Trophoblast cell (in vitro differentiated cells and primary cell): Measurements from ENCODE around the gene GASK1A.

Source experiments
- DNase-seq, 2 donors: peaks; one replicate each; pipeline ENCODE4 v3.0.0-alpha.2; 2016
- H2AFZ ChIP-seq: 2 replicates; pipeline ENCODE4 v1.6.1; 2013; ENCODE audit warnings: low read length, moderate library complexity, mild to moderate bottlenecking; ENCODE audit not compliant: insufficient read depth, poor library complexity
- H2AK5ac ChIP-seq: 2 replicates; pipeline ENCODE4 v1.6.1; 2013; ENCODE audit warnings: mild to moderate bottlenecking, low read length
- H2BK120ac ChIP-seq: 2 replicates; pipeline ENCODE4 v1.6.1; 2013; ENCODE audit warnings: low read length, mild to moderate bottlenecking, moderate library complexity; ENCODE audit not compliant: insufficient read depth, poor library complexity
- H2BK12ac ChIP-seq: 2 replicates; pipeline ENCODE4 v1.6.1; 2013; ENCODE audit warnings: mild to moderate bottlenecking, low read length, moderate library complexity
- H2BK5ac ChIP-seq: 2 replicates; pipeline ENCODE4 v1.6.1; 2013; ENCODE audit warnings: low read length, low read depth, moderate library complexity, mild to moderate bottlenecking; ENCODE audit not compliant: poor library complexity
- H3K14ac ChIP-seq: 2 replicates; pipeline ENCODE4 v1.6.1; 2013; ENCODE audit warnings: mild to moderate bottlenecking, low read length
- H3K18ac ChIP-seq: 2 replicates; pipeline ENCODE4 v1.6.1; 2013; ENCODE audit warnings: mild to moderate bottlenecking, low read length
- H3K23ac ChIP-seq: 2 replicates; pipeline ENCODE4 v1.6.1; 2013; ENCODE audit warnings: low read length
- H3K27ac ChIP-seq: 2 replicates; pipeline ENCODE4 v1.5.1; 2013; ENCODE audit warnings: low read depth, mild to moderate bottlenecking, inconsistent platforms, low read length, moderate library complexity
- H3K27me3 ChIP-seq: 2 replicates; pipeline ENCODE4 v1.6.1; 2013; ENCODE audit warnings: inconsistent platforms, mild to moderate bottlenecking, low read length, moderate library complexity; ENCODE audit not compliant: insufficient read depth
- H3K36me3 ChIP-seq, 2 experiments: 1 replicate in 1 of 2; 2 replicates in 1 of 2; pipeline ENCODE4 v1.6.1; 2013; ENCODE audit warnings: low read length in 2 of 2, mild to moderate bottlenecking in 2 of 2, moderate library complexity in 1 of 2; ENCODE audit not compliant: insufficient read depth in 2 of 2, control insufficient read depth in 1 of 2
- H3K4ac ChIP-seq: 2 replicates; pipeline ENCODE4 v1.6.1; 2013; ENCODE audit warnings: low read depth, mild to moderate bottlenecking, low read length, moderate library complexity
- H3K4me1 ChIP-seq, 2 experiments: 1 replicate in 1 of 2; 2 replicates in 1 of 2; pipeline ENCODE4 v1.6.1; 2013; ENCODE audit warnings: low read length in 2 of 2, mild to moderate bottlenecking in 2 of 2, moderate library complexity in 1 of 2; ENCODE audit not compliant: insufficient read depth in 2 of 2, control insufficient read depth in 1 of 2
- H3K4me2 ChIP-seq: 2 replicates; pipeline ENCODE4 v1.6.1; 2013; ENCODE audit warnings: inconsistent platforms, mild to moderate bottlenecking, low read length, moderate library complexity
- H3K4me3 ChIP-seq: 2 replicates; pipeline ENCODE4 v1.5.1; 2013; ENCODE audit warnings: mild to moderate bottlenecking, low read depth, low read length, inconsistent platforms
- H3K79me1 ChIP-seq: one replicate; pipeline ENCODE4 v1.6.1; 2013; ENCODE audit warnings: low read length
- H3K79me2 ChIP-seq: 2 replicates; pipeline ENCODE4 v1.6.1; 2013; ENCODE audit warnings: low read length, mild to moderate bottlenecking; ENCODE audit not compliant: control insufficient read depth, insufficient read depth, poor library complexity
- H3K9ac ChIP-seq: 2 replicates; pipeline ENCODE4 v1.6.1; 2013; ENCODE audit warnings: mild to moderate bottlenecking, low read length
- H3K9me3 ChIP-seq: 2 replicates; pipeline ENCODE4 v1.6.1; 2013; ENCODE audit warnings: low read depth, mild to moderate bottlenecking, control low read depth, inconsistent platforms, low read length; ENCODE audit not compliant: insufficient read depth
- H4K12ac ChIP-seq: 2 replicates; pipeline ENCODE4 v1.6.1; 2013; ENCODE audit warnings: low read depth, mild to moderate bottlenecking, low read length, moderate library complexity
- H4K8ac ChIP-seq: 2 replicates; pipeline ENCODE4 v1.6.1; 2013; ENCODE audit warnings: low read depth, mild to moderate bottlenecking, low read length, moderate library complexity
- H4K91ac ChIP-seq: one replicate; pipeline ENCODE4 v1.6.1; 2013; ENCODE audit warnings: low read depth, mild to moderate bottlenecking, low read length, moderate library complexity
- WGBS: extraction: QIAGEN DNeasy Blood & Tissue Kit; methylation state at CpG from one replicate; pipeline ENCODE4 v1.1.7; 2013; ENCODE audit warnings: missing lambda C conversion rate; ENCODE audit not compliant: insufficient read length, insufficient coverage; ENCODE audit errors: extremely low coverage; 5-methylcytosine and 5-hydroxymethylcytosine counted together

The GASK1A gene

DNA sequence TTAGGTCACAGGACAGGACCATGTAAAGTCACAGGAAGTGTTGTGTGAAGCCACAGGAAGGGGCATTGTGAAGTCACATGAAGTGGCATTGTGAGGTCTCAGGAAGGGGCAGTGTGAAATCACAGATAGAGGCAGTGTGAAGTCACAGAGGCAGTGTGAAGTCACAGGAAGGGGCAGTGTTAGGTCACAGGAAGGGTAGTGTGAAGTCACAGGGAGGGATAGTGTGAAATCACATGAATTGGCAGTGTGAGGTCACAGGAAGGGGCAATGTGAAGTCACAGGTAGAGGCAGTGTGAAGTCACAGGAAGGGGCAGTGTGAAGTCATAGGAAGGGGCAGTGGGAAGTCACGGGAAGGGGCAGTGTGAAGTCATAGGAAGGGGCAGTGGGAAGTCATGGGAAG is 37.9 kb downstream of the GASK1A start:
- Histone ChIP-seq H3K27ac (no peak overlapping the region), H2AK5ac (no peak overlapping the region), H3K27me3 (no peaks in the 10 kb centered on the region), H4K8ac (no peak overlapping the region), H3K18ac (no peak overlapping the region), H2BK5ac (no peak overlapping the region), H3K9me3 (peaks cover 39% of the 10 kb centered on the region), H2BK120ac (no peak overlapping the region), H2AFZ (no peak overlapping the region), H4K91ac (no peak overlapping the region), H3K4me3 (no peak overlapping the region), H3K79me2 (no peaks in the 10 kb centered on the region), H3K9ac (no peak overlapping the region), H4K12ac (no peak overlapping the region), H3K4me1 (peaks cover 0 to 4% of the 10 kb centered on the region in 2 experiments), H3K14ac (no peak overlapping the region), H3K79me1 (no peaks in the 10 kb centered on the region), H3K23ac (no peak overlapping the region), H3K4me2 (no peak overlapping the region), H3K4ac (no peak overlapping the region), H2BK12ac (no peak overlapping the region), H3K36me3 (no peaks in the 10 kb centered on the region)
- DNase-seq, result no peak
- no CpG with 5 or more reads among the region's 1 CpG for WGBS

DNA sequence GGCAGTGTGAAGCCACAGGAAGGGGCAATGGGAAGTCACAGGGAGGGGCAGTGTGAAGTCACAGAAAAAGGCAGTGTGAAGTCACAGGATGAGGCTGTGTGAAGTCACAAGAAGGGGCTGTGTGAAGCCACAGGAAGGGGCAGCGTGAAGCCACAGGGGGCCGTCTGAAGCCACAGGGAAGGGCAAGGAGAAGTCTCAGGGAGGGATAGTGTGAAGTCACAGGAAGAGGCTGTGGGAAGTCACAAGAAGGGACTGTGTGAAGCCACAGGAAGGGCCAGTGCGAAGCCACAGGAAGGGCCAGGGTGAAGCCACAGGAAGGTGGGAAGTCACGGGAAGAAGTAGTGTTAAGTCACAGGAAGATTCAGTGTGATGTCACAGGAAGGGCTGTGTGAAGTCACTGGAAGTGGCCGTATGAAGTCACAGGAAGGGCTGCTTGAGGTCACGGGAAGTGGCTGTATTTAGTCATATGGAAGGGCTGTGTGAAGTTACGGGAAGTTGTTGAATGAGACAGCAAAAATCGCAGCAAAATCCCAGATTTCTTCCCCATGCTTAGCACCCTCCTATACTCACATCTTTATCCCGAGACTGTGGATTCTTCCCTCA is 38.6 kb downstream of the GASK1A start:
- Histone ChIP-seq H2BK120ac (no peak overlapping the region), H2BK5ac (no peak overlapping the region), H2AFZ (no peak overlapping the region), H3K79me1 (no peaks in the 10 kb centered on the region), H2BK12ac (no peak overlapping the region), H4K91ac (no peak overlapping the region), H3K4me1 (peaks cover 0 to 4% of the 10 kb centered on the region in 2 experiments), H4K12ac (no peak overlapping the region), H3K27ac (no peak overlapping the region), H3K36me3 (no peaks in the 10 kb centered on the region), H4K8ac (no peak overlapping the region), H3K14ac (no peak overlapping the region), H3K23ac (no peak overlapping the region), H3K79me2 (no peaks in the 10 kb centered on the region), H3K4ac (no peak overlapping the region), H3K4me3 (no peak overlapping the region), H3K27me3 (no peaks in the 10 kb centered on the region), H3K18ac (no peak overlapping the region), H3K9me3 (peaks cover 36% of the 10 kb centered on the region), H3K4me2 (no peak overlapping the region), H3K9ac (no peak overlapping the region), H2AK5ac (no peak overlapping the region)
- DNase-seq, result no peak
- no CpG with 5 or more reads among the region's 9 CpGs for WGBS

DNA sequence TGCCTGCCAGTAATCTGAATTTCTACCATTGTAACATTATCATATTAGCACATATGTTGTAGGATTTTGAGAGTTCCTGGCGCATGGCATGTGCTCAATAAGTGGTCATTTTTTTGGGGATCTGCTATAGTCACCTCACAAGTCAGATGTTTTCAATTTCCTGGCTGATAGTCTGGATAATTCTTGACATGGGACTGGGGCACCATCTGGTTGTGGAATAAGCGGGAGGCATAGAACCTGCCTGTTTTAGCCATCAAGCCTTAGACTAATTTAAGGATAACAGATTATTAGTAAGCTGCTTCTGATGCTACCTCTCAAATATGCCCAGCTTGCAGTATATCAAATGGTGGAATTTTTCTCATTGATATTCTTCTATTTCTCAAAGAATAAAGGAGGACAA is 39.1 kb downstream of the GASK1A start:
- H3K23ac ChIP-seq, result no peak overlapping the region

DNA sequence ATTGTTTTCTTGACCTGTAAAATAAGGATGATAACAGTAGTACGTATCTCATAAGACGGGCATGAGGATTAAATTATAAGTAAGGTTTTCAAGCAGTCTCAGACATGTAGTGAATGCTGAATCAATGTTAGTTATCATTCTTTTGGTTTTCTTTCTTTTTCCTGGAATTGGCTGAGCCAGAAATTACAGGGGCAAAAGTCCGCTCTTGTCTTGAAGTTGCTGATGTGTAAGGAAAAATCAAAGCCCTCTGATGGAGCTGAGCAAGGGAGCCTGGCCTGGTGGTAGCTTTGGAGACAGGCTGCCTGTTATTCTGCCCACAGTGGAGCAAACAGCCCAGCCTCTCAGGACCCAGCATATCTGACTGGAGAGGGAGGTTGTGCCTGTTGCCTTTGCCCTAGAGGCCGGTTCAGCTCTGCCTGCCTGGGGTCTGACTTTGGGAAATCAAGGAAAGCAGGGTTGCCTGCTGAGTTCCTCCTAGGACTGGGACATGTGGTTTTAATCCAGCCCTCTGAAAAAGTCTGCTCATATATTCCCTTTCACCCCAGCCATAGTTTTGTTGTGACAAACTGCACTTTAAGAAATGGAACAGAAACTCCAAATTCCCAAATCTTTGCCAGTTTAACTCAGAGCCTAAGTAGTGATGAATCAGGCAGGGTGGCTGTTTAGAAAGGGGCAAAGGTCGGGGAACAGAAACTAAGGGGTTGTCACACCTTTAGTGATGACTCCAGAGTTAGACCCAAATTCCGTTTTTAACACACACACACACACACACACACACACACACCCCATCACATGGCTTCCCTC is 40.1 kb downstream of the GASK1A start:
- no peak overlapping the region for H4K12ac ChIP-seq
- no peak overlapping the region for H3K4me3 ChIP-seq
- H3K79me2 ChIP-seq, result no peaks in the 10 kb centered on the region
- H3K23ac ChIP-seq, result no peak overlapping the region
- no peak overlapping the region for H2AFZ ChIP-seq
- no peak overlapping the region for H3K18ac ChIP-seq
- peaks cover 3 to 4% of the 10 kb centered on the region in 2 experiments for H3K4me1 ChIP-seq
- H2BK120ac ChIP-seq, result no peak overlapping the region
- H3K79me1 ChIP-seq, result no peaks in the 10 kb centered on the region
- no peak overlapping the region for H2BK12ac ChIP-seq
- no peak overlapping the region for H3K4ac ChIP-seq
- H3K4me2 ChIP-seq, result no peak overlapping the region
- H3K27me3 ChIP-seq, result no peaks in the 10 kb centered on the region
- DNase-seq, result no peak
- no peak overlapping the region for H3K27ac ChIP-seq
- no peak overlapping the region for H4K91ac ChIP-seq
- H3K14ac ChIP-seq, result no peak overlapping the region
- no peak overlapping the region for H2AK5ac ChIP-seq
- WGBS, result no CpG with 5 or more reads among the region's 6 CpGs
- no peak overlapping the region for H2BK5ac ChIP-seq
- H3K36me3 ChIP-seq, result no peaks in the 10 kb centered on the region
- peaks cover 22% of the 10 kb centered on the region for H3K9me3 ChIP-seq
- H3K9ac ChIP-seq, result no peak overlapping the region
- H4K8ac ChIP-seq, result no peak overlapping the region

More for the DNA sequence above, 39.1 kb downstream of the GASK1A start:
- Histone ChIP-seq H3K14ac (no peak overlapping the region), H2BK12ac (no peak overlapping the region), H2BK120ac (no peak overlapping the region), H3K27ac (no peak overlapping the region), H3K4me3 (no peak overlapping the region), H4K12ac (no peak overlapping the region), H2BK5ac (no peak overlapping the region), H3K4ac (no peak overlapping the region), H3K18ac (no peak overlapping the region), H4K8ac (no peak overlapping the region), H3K36me3 (no peaks in the 10 kb centered on the region), H3K9ac (no peak overlapping the region), H3K27me3 (no peaks in the 10 kb centered on the region), H2AFZ (no peak overlapping the region), H2AK5ac (no peak overlapping the region), H3K9me3 (peaks cover 30% of the 10 kb centered on the region), H3K79me1 (no peaks in the 10 kb centered on the region), H3K4me2 (no peak overlapping the region), H3K4me1 (peaks cover 3 to 4% of the 10 kb centered on the region in 2 experiments), H3K79me2 (no peaks in the 10 kb centered on the region), H4K91ac (no peak overlapping the region)
- DNase-seq, result no peak
- no CpG with 5 or more reads among the region's 2 CpGs for WGBS
